ENCODE data around the gene INSYN2A. TPM values are rescaled to one million over a fixed set of nuclear protein-coding genes. Genes with fewer than 3 reads are reported as not detected.

Gene INSYN2A
- polyA plus RNA-seq, 1 donor from 2014 or later: 4.2 TPM

DNA sequence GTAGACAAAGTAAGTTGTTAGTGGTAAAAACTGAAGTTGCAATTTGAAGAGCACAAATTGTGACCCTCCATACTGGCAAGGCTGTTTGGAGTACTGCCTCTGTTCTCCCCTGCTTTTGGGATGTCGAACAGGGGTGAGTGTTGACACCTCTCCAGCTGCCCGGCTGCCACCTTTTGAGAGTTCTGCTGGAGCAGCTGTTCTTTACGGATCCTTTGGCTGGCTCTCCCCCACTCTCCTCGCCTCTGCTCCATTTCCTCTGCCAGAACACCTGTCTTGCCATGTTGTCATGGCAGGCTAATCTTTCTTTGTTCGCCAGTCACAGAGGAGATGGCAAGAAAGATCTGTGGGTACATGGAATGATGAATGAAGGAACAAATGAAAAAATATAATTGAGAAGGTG, 34.9 kb downstream of the INSYN2A start:
- no peaks in the 10 kb centered on the region for H3F3A ChIP-seq (ENCODE audit: insufficient read depth, low read length, poor library complexity, severe bottlenecking)
- H3K9ac ChIP-seq (ENCODE audit: low read length): no peak overlapping the region
- H3K9me2 ChIP-seq (ENCODE audit: insufficient read depth, low read length): no peaks in the 10 kb centered on the region
- H3K36me3 ChIP-seq (ENCODE audit: insufficient read depth, low read length): no peaks in the 10 kb centered on the region
- no peaks in the 10 kb centered on the region for H3K27me3 ChIP-seq (ENCODE audit: insufficient read depth, low read depth, low read length)
- H3K27ac ChIP-seq (ENCODE audit: low read length): no peak overlapping the region
- no peaks in the 10 kb centered on the region for H3K9me3 ChIP-seq (ENCODE audit: low read length)
- no peak overlapping the region for H3K4me2 ChIP-seq (ENCODE audit: low read length)
- no peaks in the 10 kb centered on the region for H4K20me1 ChIP-seq (ENCODE audit: insufficient read depth)
- no peak overlapping the region for H3K4me3 ChIP-seq (ENCODE audit: low read length)
- no peak overlapping the region for H2AFZ ChIP-seq (ENCODE audit: low read depth, low read length)
- TF ChIP-seq MXI1 (conservative IDR thresholded peaks at IDR 0.05; ENCODE audit: poor library complexity, severe bottlenecking): no peak
- no peak for TF ChIP-seq POLR2AphosphoS5 (IDR thresholded peaks at IDR 0.05)
- TF ChIP-seq SMC3 (conservative IDR thresholded peaks at IDR 0.05; ENCODE audit: poor library complexity): no peak
- TF ChIP-seq EP300 (conservative IDR thresholded peaks at IDR 0.05; ENCODE audit: poor library complexity, severe bottlenecking): no peak
- TF ChIP-seq, protein P1, sequence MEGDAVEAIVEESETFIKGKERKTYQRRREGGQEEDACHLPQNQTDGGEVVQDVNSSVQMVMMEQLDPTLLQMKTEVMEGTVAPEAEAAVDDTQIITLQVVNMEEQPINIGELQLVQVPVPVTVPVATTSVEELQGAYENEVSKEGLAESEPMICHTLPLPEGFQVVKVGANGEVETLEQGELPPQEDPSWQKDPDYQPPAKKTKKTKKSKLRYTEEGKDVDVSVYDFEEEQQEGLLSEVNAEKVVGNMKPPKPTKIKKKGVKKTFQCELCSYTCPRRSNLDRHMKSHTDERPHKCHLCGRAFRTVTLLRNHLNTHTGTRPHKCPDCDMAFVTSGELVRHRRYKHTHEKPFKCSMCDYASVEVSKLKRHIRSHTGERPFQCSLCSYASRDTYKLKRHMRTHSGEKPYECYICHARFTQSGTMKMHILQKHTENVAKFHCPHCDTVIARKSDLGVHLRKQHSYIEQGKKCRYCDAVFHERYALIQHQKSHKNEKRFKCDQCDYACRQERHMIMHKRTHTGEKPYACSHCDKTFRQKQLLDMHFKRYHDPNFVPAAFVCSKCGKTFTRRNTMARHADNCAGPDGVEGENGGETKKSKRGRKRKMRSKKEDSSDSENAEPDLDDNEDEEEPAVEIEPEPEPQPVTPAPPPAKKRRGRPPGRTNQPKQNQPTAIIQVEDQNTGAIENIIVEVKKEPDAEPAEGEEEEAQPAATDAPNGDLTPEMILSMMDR (IDR thresholded peaks at IDR 0.05; ENCODE audit: poor library complexity, severe bottlenecking): no peak
- no peak for TF ChIP-seq RAD21 (conservative IDR thresholded peaks at IDR 0.05)
- no peak for TF ChIP-seq TAF1 (IDR thresholded peaks at IDR 0.05; ENCODE audit: low read depth)
- TF ChIP-seq, protein P2, sequence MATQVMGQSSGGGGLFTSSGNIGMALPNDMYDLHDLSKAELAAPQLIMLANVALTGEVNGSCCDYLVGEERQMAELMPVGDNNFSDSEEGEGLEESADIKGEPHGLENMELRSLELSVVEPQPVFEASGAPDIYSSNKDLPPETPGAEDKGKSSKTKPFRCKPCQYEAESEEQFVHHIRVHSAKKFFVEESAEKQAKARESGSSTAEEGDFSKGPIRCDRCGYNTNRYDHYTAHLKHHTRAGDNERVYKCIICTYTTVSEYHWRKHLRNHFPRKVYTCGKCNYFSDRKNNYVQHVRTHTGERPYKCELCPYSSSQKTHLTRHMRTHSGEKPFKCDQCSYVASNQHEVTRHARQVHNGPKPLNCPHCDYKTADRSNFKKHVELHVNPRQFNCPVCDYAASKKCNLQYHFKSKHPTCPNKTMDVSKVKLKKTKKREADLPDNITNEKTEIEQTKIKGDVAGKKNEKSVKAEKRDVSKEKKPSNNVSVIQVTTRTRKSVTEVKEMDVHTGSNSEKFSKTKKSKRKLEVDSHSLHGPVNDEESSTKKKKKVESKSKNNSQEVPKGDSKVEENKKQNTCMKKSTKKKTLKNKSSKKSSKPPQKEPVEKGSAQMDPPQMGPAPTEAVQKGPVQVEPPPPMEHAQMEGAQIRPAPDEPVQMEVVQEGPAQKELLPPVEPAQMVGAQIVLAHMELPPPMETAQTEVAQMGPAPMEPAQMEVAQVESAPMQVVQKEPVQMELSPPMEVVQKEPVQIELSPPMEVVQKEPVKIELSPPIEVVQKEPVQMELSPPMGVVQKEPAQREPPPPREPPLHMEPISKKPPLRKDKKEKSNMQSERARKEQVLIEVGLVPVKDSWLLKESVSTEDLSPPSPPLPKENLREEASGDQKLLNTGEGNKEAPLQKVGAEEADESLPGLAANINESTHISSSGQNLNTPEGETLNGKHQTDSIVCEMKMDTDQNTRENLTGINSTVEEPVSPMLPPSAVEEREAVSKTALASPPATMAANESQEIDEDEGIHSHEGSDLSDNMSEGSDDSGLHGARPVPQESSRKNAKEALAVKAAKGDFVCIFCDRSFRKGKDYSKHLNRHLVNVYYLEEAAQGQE (IDR thresholded peaks at IDR 0.05; ENCODE audit: borderline replicate concordance): no peak
- no peaks in the 10 kb centered on the region for H3K79me2 ChIP-seq (replicated peaks; ENCODE audit: insufficient read depth, low read length)

DNA sequence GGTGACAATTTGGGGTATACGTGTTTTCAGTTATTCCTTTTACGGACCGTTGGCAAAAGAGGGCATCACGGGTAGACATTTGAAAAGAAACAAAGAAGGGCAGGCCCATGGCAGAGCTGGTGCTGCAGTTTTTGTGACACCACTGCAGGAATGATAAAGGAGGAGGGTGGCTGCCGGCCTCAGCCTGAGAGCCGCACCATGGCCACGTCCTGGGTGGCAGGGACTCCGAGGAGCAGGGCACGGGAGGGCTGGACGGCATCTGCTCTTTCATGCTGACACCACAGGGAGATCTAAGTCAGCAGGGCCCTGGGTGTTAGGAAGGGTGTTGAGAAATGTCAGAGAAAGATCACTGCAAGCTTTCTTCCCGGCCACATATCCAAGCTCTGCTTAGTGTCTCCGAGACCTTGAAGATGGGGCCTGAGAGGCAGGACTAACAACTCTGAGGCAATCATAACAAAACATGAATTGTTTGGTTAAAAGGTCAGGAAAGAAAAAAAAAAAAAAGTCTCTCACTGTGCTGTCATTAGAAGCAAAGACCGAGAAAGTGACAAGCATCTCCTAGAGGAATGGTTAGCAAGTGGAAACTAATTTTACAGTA, 36.6 kb downstream of the INSYN2A start:
- Histone ChIP-seq H3K27ac (ENCODE audit: low read length) (no peak overlapping the region), H3K79me2 (replicated peaks; ENCODE audit: insufficient read depth, low read length) (no peaks in the 10 kb centered on the region), H4K20me1 (ENCODE audit: insufficient read depth) (no peaks in the 10 kb centered on the region), H3K4me3 (ENCODE audit: low read length) (no peak overlapping the region), H3K9ac (ENCODE audit: low read length) (no peak overlapping the region), H3K9me3 (ENCODE audit: low read length) (no peaks in the 10 kb centered on the region), H2AFZ (ENCODE audit: low read depth, low read length) (no peak overlapping the region), H3K4me2 (ENCODE audit: low read length) (no peak overlapping the region), H3K36me3 (ENCODE audit: insufficient read depth, low read length) (no peaks in the 10 kb centered on the region), H3F3A (ENCODE audit: insufficient read depth, low read length, poor library complexity, severe bottlenecking) (no peaks in the 10 kb centered on the region), H3K9me2 (ENCODE audit: insufficient read depth, low read length) (no peaks in the 10 kb centered on the region), H3K27me3 (ENCODE audit: insufficient read depth, low read depth, low read length) (no peaks in the 10 kb centered on the region)
- TF ChIP-seq EP300 (conservative IDR thresholded peaks at IDR 0.05; ENCODE audit: poor library complexity, severe bottlenecking) (no peak), MXI1 (conservative IDR thresholded peaks at IDR 0.05; ENCODE audit: poor library complexity, severe bottlenecking) (no peak), RAD21 (conservative IDR thresholded peaks at IDR 0.05) (no peak), SMC3 (conservative IDR thresholded peaks at IDR 0.05; ENCODE audit: poor library complexity) (no peak), POLR2AphosphoS5 (IDR thresholded peaks at IDR 0.05) (no peak), EZH2 (IDR thresholded peaks at IDR 0.05; ENCODE audit: borderline replicate concordance, insufficient read depth, low read length, poor library complexity, severe bottlenecking) (no peak), TAF1 (IDR thresholded peaks at IDR 0.05; ENCODE audit: low read depth) (no peak)
- TF ChIP-seq, protein P2 (IDR thresholded peaks at IDR 0.05; ENCODE audit: borderline replicate concordance): no peak
- TF ChIP-seq, protein P1 (IDR thresholded peaks at IDR 0.05; ENCODE audit: poor library complexity, severe bottlenecking): no peak

Measured in neural cell (in vitro differentiated cells).